Fibroblast of lung (primary cell): ENCODE measurements around the gene CFAP57. TPM values are rescaled to one million over a fixed set of nuclear protein-coding genes. Genes with fewer than 3 reads are reported as not detected.

ENCODE experiments used
- DNase-seq, 2 donors: peaks; one replicate each; pipeline versions ENCODE4 v3.0.0 to v3.0.0-alpha.2; 2010; ENCODE audit warnings: low read depth in 2 of 2
- H2AFZ ChIP-seq: 2 replicates; pipeline ENCODE4 v1.5.1; 2012; ENCODE audit warnings: low read length, control low read depth, inconsistent platforms
- H3K27ac ChIP-seq: 2 replicates; pipeline ENCODE4 v1.5.1; 2011; ENCODE audit warnings: low read length, control low read depth; ENCODE audit not compliant: insufficient read depth
- H3K27me3 ChIP-seq: 2 replicates; pipeline ENCODE4 v1.5.1; 2011; ENCODE audit warnings: mild to moderate bottlenecking, low read length; ENCODE audit not compliant: control insufficient read depth, insufficient read depth
- H3K36me3 ChIP-seq: 2 replicates; pipeline ENCODE4 v1.5.1; 2011; ENCODE audit warnings: low read length; ENCODE audit not compliant: control insufficient read depth, insufficient read depth
- H3K4me1 ChIP-seq: 2 replicates; pipeline ENCODE4 v1.5.1; 2011; ENCODE audit warnings: low read length; ENCODE audit not compliant: control insufficient read depth, insufficient read depth; ENCODE audit errors: extremely low read depth
- H3K4me2 ChIP-seq: 2 replicates; pipeline ENCODE4 v1.5.1; 2011; ENCODE audit warnings: low read length, control low read depth; ENCODE audit not compliant: insufficient read depth; ENCODE audit errors: extremely low read depth
- H3K4me3 ChIP-seq, 4 experiments: fragments of 200-600 bp in 1 of 4; sonication (generic) in 1 of 4; replicated peaks in 1 of 4; 2 replicates each; pipeline ENCODE4 v1.5.1; 2011 to 2016; ENCODE audit warnings: low read length in 4 of 4, low read depth in 3 of 4, mild to moderate bottlenecking in 3 of 4, control low read depth in 2 of 4, inconsistent platforms in 1 of 4, mixed read lengths in 1 of 4; ENCODE audit not compliant: insufficient read depth in 1 of 4; ENCODE audit errors: control extremely low read depth in 1 of 4
- H3K79me2 ChIP-seq: 2 replicates; pipeline ENCODE4 v1.5.1; 2012; ENCODE audit warnings: mild to moderate bottlenecking, low read length, inconsistent platforms; ENCODE audit not compliant: control insufficient read depth, insufficient read depth
- H3K9ac ChIP-seq: 2 replicates; pipeline ENCODE4 v1.5.1; 2011; ENCODE audit warnings: mild to moderate bottlenecking, low read length, control low read depth; ENCODE audit not compliant: insufficient read depth
- H3K9me3 ChIP-seq: 2 replicates; pipeline ENCODE4 v1.5.1; 2012; ENCODE audit warnings: low read depth, low read length; ENCODE audit not compliant: control insufficient read depth, insufficient read depth
- H4K20me1 ChIP-seq: 2 replicates; pipeline ENCODE4 v1.5.1; 2011; ENCODE audit warnings: low read length; ENCODE audit not compliant: control insufficient read depth, insufficient read depth; ENCODE audit errors: extremely low read depth
- CTCF ChIP-seq, 2 donors: IDR thresholded peaks in 1 of 2; conservative IDR thresholded peaks in 1 of 2; 1 replicate in 1 of 2; 2 replicates in 1 of 2; pipeline ENCODE4 v1.5.1; 2011 to 2012; ENCODE audit warnings: low read length in 2 of 2, control low read depth in 1 of 2, inconsistent platforms in 1 of 2, low read depth in 1 of 2, mild to moderate bottlenecking in 1 of 2
- EZH2 ChIP-seq: IDR thresholded peaks from 2 replicates; pipeline ENCODE4 v1.5.1; 2012; ENCODE audit warnings: low read length, control low read depth, mild to moderate bottlenecking; ENCODE audit errors: missing control alignments
- polyA plus RNA-seq, 2 donors: library from polyadenylated mRNA; depleted of rRNA in 1 of 2; stranded (reverse) in 1 of 2; unstranded in 1 of 2; fragments of >200 nt; gene quantifications; 2 replicates each; pipeline ENCODE4 v1.2.1, GENCODE V29; 2011 to 2012; ENCODE audit warnings: missing spikeins in 1 of 2
- total RNA-seq: library from RNA; depleted of rRNA; stranded (reverse); fragments of >200 nt; gene quantifications from 2 replicates; pipeline ENCODE4 v1.2.1, GENCODE V29; 2014

The CFAP57 gene
- total and polyA plus RNA-seq, 2 donors (not counting 1 experiment from before 2014, with no cell fraction given) = 0.17 to 0.22 TPM

- H3K9ac ChIP-seq = no peak overlapping the region
- no peaks in the 10 kb centered on the region for H3K9me3 ChIP-seq
- no peak overlapping the region for H3K27ac ChIP-seq
- TF ChIP-seq CTCF (conservative IDR thresholded peaks at IDR 0.05 in 1 of 2, IDR thresholded peaks at IDR 0.05 in 1 of 2; ENCODE audit: low read depth in 1 of 2, low read length in 2 of 2) (no peak), EZH2 (no peak)
- no peaks in the 10 kb centered on the region for H4K20me1 ChIP-seq
- no peak overlapping the region for H2AFZ ChIP-seq
- no peaks in the 10 kb centered on the region for H3K4me1 ChIP-seq
- no peaks in the 10 kb centered on the region for H3K27me3 ChIP-seq
- peaks cover 9% of the 10 kb centered on the region for H3K79me2 ChIP-seq
- no peak for DNase-seq
- peaks cover 15% of the 10 kb centered on the region for H3K36me3 ChIP-seq
- H3K4me3 ChIP-seq = no peak overlapping the region
- no peak overlapping the region for H3K4me2 ChIP-seq
These were observed 7.0 kb upstream of the CFAP57 start for GRCh38 chr1:43165162-43165561.

GRCh38 chr1:43165765-43166164, 6.4 kb upstream of the CFAP57 start:
- peaks cover 15% of the 10 kb centered on the region for H3K79me2 ChIP-seq
- H2AFZ ChIP-seq = no peak overlapping the region
- no peak for TF ChIP-seq CTCF (conservative IDR thresholded peaks at IDR 0.05 in 1 of 2, IDR thresholded peaks at IDR 0.05 in 1 of 2; ENCODE audit: low read depth in 1 of 2, low read length in 2 of 2)
- no peak for TF ChIP-seq EZH2
- no peak overlapping the region for H3K27ac ChIP-seq
- H3K36me3 ChIP-seq = peaks cover 17% of the 10 kb centered on the region
- no peak for DNase-seq
- H3K9ac ChIP-seq = no peak overlapping the region
- H4K20me1 ChIP-seq = no peaks in the 10 kb centered on the region
- no peaks in the 10 kb centered on the region for H3K9me3 ChIP-seq
- no peak overlapping the region for H3K4me3 ChIP-seq
- no peaks in the 10 kb centered on the region for H3K27me3 ChIP-seq
- H3K4me1 ChIP-seq = peaks cover 2% of the 10 kb centered on the region
- H3K4me2 ChIP-seq = no peak overlapping the region

GRCh38 chr1:43171312-43171875, 736 bp upstream of the CFAP57 start:
- peak overlapping the region; percentile 77 to 97 (median 90) for H3K4me3 ChIP-seq
- H3K27ac ChIP-seq = peak overlapping the region; percentile 72
- H3K36me3 ChIP-seq = peaks cover 17% of the 10 kb centered on the region
- peak overlapping the region; percentile 89 for H2AFZ ChIP-seq
- H4K20me1 ChIP-seq = no peaks in the 10 kb centered on the region
- H3K79me2 ChIP-seq = peaks cover 28% of the 10 kb centered on the region
- no peaks in the 10 kb centered on the region for H3K9me3 ChIP-seq
- peaks cover 2% of the 10 kb centered on the region for H3K4me1 ChIP-seq
- peak overlapping the region; percentile 68 for H3K9ac ChIP-seq
- H3K4me2 ChIP-seq = peak overlapping the region; percentile 94
- peaks cover 4% of the 10 kb centered on the region for H3K27me3 ChIP-seq
- TF ChIP-seq CTCF (conservative IDR thresholded peaks at IDR 0.05 in 1 of 2, IDR thresholded peaks at IDR 0.05 in 1 of 2; ENCODE audit: low read depth in 1 of 2, low read length in 2 of 2) (no peak), EZH2 (no peak)
- peak in 1 of 2 donors; percentile 1 for DNase-seq
